Smooth muscle cell (in vitro differentiated cells): ENCODE results near the gene ZDHHC8. TPM values are rescaled to one million over a fixed set of nuclear protein-coding genes. Genes with fewer than 3 reads are reported as not detected.

Experiments used
- DNase-seq: peaks from one replicate; lab custom pipeline; 2025; ENCODE audit not compliant: unreplicated experiment; lab: John Stamatoyannopoulos, UW
- H2AFZ ChIP-seq: fragments of 200-600 bp; sonication (generic); 2 replicates; pipeline ENCODE4 v1.6.0; 2016; ENCODE audit warnings: antibody characterized with exemption, low read depth, mild to moderate bottlenecking
- H3F3A ChIP-seq: fragments of 200-600 bp; sonication (generic); 2 replicates; pipeline ENCODE4 v1.6.0; 2017; ENCODE audit warnings: antibody characterized with exemption, low read depth
- H3K27ac ChIP-seq: fragments of 200-600 bp; sonication (generic); 2 replicates; pipeline ENCODE4 v1.5.1; 2016; ENCODE audit warnings: low read depth, mild to moderate bottlenecking
- H3K27me3 ChIP-seq: fragments of 200-600 bp; sonication (generic); 2 replicates; pipeline ENCODE4 v1.6.1; 2016; ENCODE audit warnings: low read depth, mild to moderate bottlenecking
- H3K36me3 ChIP-seq: fragments of 200-600 bp; sonication (generic); 2 replicates; pipeline ENCODE4 v1.5.1; 2016; ENCODE audit warnings: low read depth
- H3K4me1 ChIP-seq: fragments of 200-600 bp; sonication (generic); 2 replicates; pipeline ENCODE4 v1.5.1; 2016; ENCODE audit warnings: low read depth
- H3K4me2 ChIP-seq: fragments of 200-600 bp; sonication (generic); 2 replicates; pipeline ENCODE4 v1.6.0; 2016; ENCODE audit warnings: mild to moderate bottlenecking
- H3K4me3 ChIP-seq: fragments of 200-600 bp; sonication (generic); 2 replicates; pipeline ENCODE4 v1.5.1; 2016; ENCODE audit warnings: mild to moderate bottlenecking
- H3K79me2 ChIP-seq: fragments of 200-600 bp; sonication (generic); 2 replicates; pipeline ENCODE4 v1.6.0; 2016; ENCODE audit warnings: low read depth, mild to moderate bottlenecking
- H3K9ac ChIP-seq: fragments of 200-600 bp; sonication (generic); 2 replicates; pipeline ENCODE4 v1.6.0; 2016; ENCODE audit warnings: low read depth
- H3K9me3 ChIP-seq: fragments of 200-600 bp; sonication (generic); replicated peaks from 2 replicates; pipeline ENCODE4 v1.5.1; 2016; ENCODE audit warnings: low read depth
- H4K20me1 ChIP-seq: fragments of 200-600 bp; sonication (generic); 2 replicates; pipeline ENCODE4 v1.6.0; 2016; ENCODE audit warnings: low read depth
- WGBS: methylation state at CpG from one replicate; pipeline ENCODE4 v1.1.7; 2016; ENCODE audit warnings: low lambda C conversion rate; 5-methylcytosine and 5-hydroxymethylcytosine counted together
- polyA plus RNA-seq: library from polyadenylated mRNA; unstranded; fragments of >200 nt; fragmentation: Nextera tagmentation; extraction: Ambion mirVana; gene quantifications from 2 replicates; pipeline ENCODE4 v1.2.1, GENCODE V29; 2016
- total RNA-seq: library from RNA; depleted of rRNA; stranded (reverse); fragments of >200 nt; gene quantifications from 2 replicates; pipeline ENCODE4 v1.2.3, GENCODE V29; 2014
- TF ChIP-seq, protein P1 (sequence below): fragments of 200-600 bp; sonication (generic); IDR thresholded peaks from 2 replicates; pipeline ENCODE4 v1.5.1; 2017; ENCODE audit warnings: borderline replicate concordance, mild to moderate bottlenecking, antibody characterized with exemption; ENCODE audit not compliant: insufficient read depth, poor library complexity, severe bottlenecking

Gene ZDHHC8
- total and polyA plus RNA-seq, 2 experiments from 2014 or later, result 12.7 to 53.9 TPM

DNA sequence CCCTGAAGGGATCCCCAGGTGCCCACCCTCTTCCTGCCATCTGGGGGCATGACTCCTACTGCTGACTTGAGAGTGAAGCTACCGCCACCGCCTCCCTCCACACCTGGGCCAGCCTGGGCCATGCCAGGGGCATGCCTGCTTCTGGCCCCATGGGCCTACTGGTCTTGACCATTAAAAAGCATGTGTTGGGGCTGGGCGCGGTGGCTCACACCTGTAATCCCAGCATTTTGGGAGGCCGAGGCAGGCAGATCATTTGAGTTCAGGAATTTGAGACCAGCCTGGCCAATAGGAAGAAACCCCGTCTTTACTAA lies 56.9 kb downstream of the ZDHHC8 start:
- Histone ChIP-seq H2AFZ (no peak overlapping the region), H4K20me1 (no peaks in the 10 kb centered on the region), H3K27ac (no peak overlapping the region), H3K4me3 (no peak overlapping the region), H3K79me2 (no peaks in the 10 kb centered on the region), H3K9me3 (no peaks in the 10 kb centered on the region), H3K27me3 (no peaks in the 10 kb centered on the region), H3F3A (no peaks in the 10 kb centered on the region), H3K36me3 (no peaks in the 10 kb centered on the region), H3K4me1 (no peaks in the 10 kb centered on the region), H3K9ac (no peak overlapping the region), H3K4me2 (no peak overlapping the region)
- over 99% methylated on average over 6 of the region's 6 CpGs for WGBS
- TF ChIP-seq, protein P1, sequence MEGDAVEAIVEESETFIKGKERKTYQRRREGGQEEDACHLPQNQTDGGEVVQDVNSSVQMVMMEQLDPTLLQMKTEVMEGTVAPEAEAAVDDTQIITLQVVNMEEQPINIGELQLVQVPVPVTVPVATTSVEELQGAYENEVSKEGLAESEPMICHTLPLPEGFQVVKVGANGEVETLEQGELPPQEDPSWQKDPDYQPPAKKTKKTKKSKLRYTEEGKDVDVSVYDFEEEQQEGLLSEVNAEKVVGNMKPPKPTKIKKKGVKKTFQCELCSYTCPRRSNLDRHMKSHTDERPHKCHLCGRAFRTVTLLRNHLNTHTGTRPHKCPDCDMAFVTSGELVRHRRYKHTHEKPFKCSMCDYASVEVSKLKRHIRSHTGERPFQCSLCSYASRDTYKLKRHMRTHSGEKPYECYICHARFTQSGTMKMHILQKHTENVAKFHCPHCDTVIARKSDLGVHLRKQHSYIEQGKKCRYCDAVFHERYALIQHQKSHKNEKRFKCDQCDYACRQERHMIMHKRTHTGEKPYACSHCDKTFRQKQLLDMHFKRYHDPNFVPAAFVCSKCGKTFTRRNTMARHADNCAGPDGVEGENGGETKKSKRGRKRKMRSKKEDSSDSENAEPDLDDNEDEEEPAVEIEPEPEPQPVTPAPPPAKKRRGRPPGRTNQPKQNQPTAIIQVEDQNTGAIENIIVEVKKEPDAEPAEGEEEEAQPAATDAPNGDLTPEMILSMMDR, result no peak
- DNase-seq, result no peak

DNA sequence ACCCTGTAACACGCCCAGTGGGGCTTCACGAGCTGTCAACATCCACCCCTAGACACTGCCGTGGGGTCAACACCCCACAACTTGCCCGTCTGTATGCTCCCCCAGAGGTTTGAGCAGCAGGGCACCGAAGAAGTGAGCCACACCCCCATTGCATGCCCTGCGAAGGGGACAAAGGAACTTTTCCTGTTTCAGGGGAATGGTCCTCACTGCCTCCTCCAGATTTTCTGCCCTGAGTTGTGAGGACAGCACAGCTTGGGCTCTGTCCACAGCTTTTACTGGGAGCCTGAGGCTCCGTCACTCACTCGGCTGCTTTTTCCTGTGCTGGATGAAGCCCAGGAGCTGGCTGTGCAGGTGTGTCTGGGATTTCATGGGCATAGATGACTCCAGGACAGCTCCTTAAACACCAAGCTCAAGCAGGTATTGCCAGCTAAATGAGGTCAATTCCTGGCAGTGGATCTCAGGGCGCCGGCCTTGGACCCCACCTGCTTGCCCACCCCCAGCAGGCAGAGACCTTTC lies 59.5 kb downstream of the ZDHHC8 start:
- Histone ChIP-seq H3K9ac (no peak overlapping the region), H3K27ac (no peak overlapping the region), H3K36me3 (no peaks in the 10 kb centered on the region), H3K9me3 (no peaks in the 10 kb centered on the region), H3K79me2 (no peaks in the 10 kb centered on the region), H3K27me3 (no peaks in the 10 kb centered on the region), H3K4me3 (no peak overlapping the region), H3K4me1 (no peaks in the 10 kb centered on the region), H3F3A (no peaks in the 10 kb centered on the region), H4K20me1 (no peaks in the 10 kb centered on the region), H3K4me2 (no peak overlapping the region), H2AFZ (no peak overlapping the region)
- no peak for DNase-seq
- TF ChIP-seq, protein P1, result no peak
- WGBS, result 78% methylated on average over 10 of the region's 10 CpGs

DNA sequence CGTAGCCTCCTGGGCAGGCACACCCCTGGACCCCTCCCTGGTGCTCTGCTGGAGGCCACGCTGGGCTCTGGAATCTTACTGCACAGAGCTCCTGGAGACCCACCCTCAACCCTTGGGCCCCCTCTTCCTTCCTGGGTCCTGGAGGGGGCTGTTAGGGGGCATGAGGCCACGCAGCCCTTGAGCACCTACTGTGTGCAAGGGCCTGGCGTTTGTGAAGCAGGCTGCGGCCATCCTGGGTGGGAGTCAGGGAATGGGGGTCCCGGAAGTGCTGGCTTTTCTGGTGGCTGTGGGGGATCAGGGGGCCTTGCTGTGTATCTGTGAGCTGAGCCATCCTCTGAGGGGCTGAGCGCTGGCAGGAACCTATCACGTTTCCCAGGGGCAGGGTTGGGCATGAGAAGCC lies 60.2 kb downstream of the ZDHHC8 start:
- no peak overlapping the region for H2AFZ ChIP-seq
- H3K4me3 ChIP-seq, result no peak overlapping the region
- TF ChIP-seq, protein P1, result no peak
- 90% methylated on average over 8 of the region's 8 CpGs for WGBS
- H3K9me3 ChIP-seq, result no peaks in the 10 kb centered on the region
- H3K27me3 ChIP-seq, result no peaks in the 10 kb centered on the region
- H3K27ac ChIP-seq, result no peak overlapping the region
- no peaks in the 10 kb centered on the region for H3F3A ChIP-seq
- H3K79me2 ChIP-seq, result no peaks in the 10 kb centered on the region
- no peaks in the 10 kb centered on the region for H3K4me1 ChIP-seq
- no peaks in the 10 kb centered on the region for H4K20me1 ChIP-seq
- no peak for DNase-seq
- H3K4me2 ChIP-seq, result no peak overlapping the region
- no peaks in the 10 kb centered on the region for H3K36me3 ChIP-seq
- H3K9ac ChIP-seq, result no peak overlapping the region

DNA sequence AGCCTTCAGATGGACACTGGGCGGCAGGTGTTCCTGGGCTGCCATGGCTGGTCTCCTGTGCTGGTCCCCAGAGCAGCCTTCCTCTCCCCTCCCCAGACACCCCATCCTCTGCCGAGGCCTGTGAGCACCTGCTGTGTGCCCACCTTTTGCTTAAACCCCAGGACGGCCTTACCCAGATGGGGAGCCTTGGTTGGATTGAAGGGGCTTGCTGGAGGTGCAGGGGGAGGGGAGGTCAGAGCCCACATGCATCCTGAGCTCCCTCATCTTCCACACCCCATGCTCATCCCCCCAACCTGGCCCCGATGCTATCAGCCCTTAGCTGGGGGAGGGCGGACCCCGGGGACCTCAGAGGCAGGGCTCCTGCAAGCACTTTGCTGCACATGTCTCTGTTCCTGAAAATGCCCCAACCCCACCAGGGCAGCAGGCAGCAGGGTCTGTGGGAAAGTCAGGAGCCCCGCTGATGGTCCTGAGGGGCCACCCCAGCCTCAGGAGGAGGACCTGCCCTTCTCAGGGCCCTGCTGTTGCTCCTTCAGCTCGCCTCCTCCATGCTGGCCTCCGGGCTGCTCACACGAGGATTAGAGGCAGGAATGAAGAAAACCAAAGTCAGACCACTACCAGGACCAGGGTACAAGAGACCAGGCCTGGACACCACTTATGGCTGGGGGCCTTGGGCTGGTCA lies 60.8 kb downstream of the ZDHHC8 start:
- H3K27ac ChIP-seq, result no peak overlapping the region
- H3K4me1 ChIP-seq, result no peaks in the 10 kb centered on the region
- no peaks in the 10 kb centered on the region for H3K79me2 ChIP-seq
- no peaks in the 10 kb centered on the region for H3F3A ChIP-seq
- no peak overlapping the region for H3K4me2 ChIP-seq
- 87% methylated on average over 10 of the region's 10 CpGs for WGBS
- no peak overlapping the region for H2AFZ ChIP-seq
- H3K36me3 ChIP-seq, result no peaks in the 10 kb centered on the region
- no peak for DNase-seq
- TF ChIP-seq, protein P1, result no peak
- H3K9me3 ChIP-seq, result no peaks in the 10 kb centered on the region
- H3K27me3 ChIP-seq, result no peaks in the 10 kb centered on the region
- no peak overlapping the region for H3K4me3 ChIP-seq
- H3K9ac ChIP-seq, result no peak overlapping the region
- no peaks in the 10 kb centered on the region for H4K20me1 ChIP-seq
